ENCODE results near the gene GNAT3. TPM values are rescaled to one million over a fixed set of nuclear protein-coding genes. Genes with fewer than 3 reads are reported as not detected.

The GNAT3 gene
- total RNA-seq (not detected), polyA plus RNA-seq (not detected)

DNA sequence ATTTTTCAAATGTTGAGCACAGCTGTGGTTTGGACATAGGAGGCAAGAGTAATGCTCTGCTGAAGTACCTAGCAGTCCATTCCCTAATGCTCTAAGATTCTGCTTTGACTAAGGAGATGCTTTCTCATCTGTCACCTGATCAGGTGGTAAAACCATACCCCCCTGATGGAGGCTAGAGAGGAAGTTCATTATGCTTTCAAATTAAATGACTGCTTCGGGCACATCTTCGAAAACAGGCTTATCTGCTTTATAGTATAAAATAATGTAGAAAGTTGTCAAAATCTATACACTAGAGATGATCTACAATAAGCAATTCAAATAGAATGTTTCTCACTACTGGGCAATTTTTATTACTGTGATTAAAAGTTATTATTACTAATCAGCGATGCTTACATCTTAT lies at the start of gene GNAT3:
GNAT3 (minus strand) TSS at position 101 of the 400 bp plus-strand sequence. CDS start 138 bp downstream, outside the sequence.
- H3K9ac ChIP-seq (ENCODE audit: low read depth in 1 of 2, low read length in 2 of 2): no peak within 1 kb of the TSS
- H3K36me3 ChIP-seq (ENCODE audit: control insufficient read depth in 4 of 4, insufficient read depth in 3 of 4, low read depth in 1 of 4, low read length in 3 of 4): no peaks in the 10 kb centered on the region
- H3K4me3 ChIP-seq (ENCODE audit: low read depth in 1 of 3, low read length in 3 of 3): no peak within 1 kb of the TSS
- TF ChIP-seq TAF1 (conservative IDR thresholded peaks at IDR 0.05) (no peak), FOXA1 (IDR thresholded peaks at IDR 0.05) (no peak), RXRA (IDR thresholded peaks at IDR 0.05) (no peak), GABPA (IDR thresholded peaks at IDR 0.05 in 1 of 2, conservative IDR thresholded peaks at IDR 0.05 in 1 of 2) (no peak), JUND (IDR thresholded peaks at IDR 0.05) (no peak), RAD21 (IDR thresholded peaks at IDR 0.05) (no peak), SP1 (IDR thresholded peaks at IDR 0.05) (no peak), EGR1 (IDR thresholded peaks at IDR 0.05; ENCODE audit: low read depth in 2 of 2) (no peak), YY1 (IDR thresholded peaks at IDR 0.05) (no peak), FOXA2 (IDR thresholded peaks at IDR 0.05) (no peak), NR2F2 (IDR thresholded peaks at IDR 0.05) (no peak), HNF4A (conservative IDR thresholded peaks at IDR 0.05) (no peak)
- TF ChIP-seq, protein P1, sequence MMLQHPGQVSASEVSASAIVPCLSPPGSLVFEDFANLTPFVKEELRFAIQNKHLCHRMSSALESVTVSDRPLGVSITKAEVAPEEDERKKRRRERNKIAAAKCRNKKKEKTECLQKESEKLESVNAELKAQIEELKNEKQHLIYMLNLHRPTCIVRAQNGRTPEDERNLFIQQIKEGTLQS (IDR thresholded peaks at IDR 0.05): no peak
- TF ChIP-seq, protein P2, sequence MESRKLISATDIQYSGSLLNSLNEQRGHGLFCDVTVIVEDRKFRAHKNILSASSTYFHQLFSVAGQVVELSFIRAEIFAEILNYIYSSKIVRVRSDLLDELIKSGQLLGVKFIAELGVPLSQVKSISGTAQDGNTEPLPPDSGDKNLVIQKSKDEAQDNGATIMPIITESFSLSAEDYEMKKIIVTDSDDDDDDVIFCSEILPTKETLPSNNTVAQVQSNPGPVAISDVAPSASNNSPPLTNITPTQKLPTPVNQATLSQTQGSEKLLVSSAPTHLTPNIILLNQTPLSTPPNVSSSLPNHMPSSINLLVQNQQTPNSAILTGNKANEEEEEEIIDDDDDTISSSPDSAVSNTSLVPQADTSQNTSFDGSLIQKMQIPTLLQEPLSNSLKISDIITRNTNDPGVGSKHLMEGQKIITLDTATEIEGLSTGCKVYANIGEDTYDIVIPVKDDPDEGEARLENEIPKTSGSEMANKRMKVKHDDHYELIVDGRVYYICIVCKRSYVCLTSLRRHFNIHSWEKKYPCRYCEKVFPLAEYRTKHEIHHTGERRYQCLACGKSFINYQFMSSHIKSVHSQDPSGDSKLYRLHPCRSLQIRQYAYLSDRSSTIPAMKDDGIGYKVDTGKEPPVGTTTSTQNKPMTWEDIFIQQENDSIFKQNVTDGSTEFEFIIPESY (IDR thresholded peaks at IDR 0.05): no peak
- TF ChIP-seq, protein P3, sequence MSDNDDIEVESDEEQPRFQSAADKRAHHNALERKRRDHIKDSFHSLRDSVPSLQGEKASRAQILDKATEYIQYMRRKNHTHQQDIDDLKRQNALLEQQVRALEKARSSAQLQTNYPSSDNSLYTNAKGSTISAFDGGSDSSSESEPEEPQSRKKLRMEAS (IDR thresholded peaks at IDR 0.05): no peak
- TF ChIP-seq, protein P4, sequence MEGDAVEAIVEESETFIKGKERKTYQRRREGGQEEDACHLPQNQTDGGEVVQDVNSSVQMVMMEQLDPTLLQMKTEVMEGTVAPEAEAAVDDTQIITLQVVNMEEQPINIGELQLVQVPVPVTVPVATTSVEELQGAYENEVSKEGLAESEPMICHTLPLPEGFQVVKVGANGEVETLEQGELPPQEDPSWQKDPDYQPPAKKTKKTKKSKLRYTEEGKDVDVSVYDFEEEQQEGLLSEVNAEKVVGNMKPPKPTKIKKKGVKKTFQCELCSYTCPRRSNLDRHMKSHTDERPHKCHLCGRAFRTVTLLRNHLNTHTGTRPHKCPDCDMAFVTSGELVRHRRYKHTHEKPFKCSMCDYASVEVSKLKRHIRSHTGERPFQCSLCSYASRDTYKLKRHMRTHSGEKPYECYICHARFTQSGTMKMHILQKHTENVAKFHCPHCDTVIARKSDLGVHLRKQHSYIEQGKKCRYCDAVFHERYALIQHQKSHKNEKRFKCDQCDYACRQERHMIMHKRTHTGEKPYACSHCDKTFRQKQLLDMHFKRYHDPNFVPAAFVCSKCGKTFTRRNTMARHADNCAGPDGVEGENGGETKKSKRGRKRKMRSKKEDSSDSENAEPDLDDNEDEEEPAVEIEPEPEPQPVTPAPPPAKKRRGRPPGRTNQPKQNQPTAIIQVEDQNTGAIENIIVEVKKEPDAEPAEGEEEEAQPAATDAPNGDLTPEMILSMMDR (IDR thresholded peaks at IDR 0.05; ENCODE audit: low read depth, low read length, missing input control): no peak
- TF ChIP-seq, protein P5, sequence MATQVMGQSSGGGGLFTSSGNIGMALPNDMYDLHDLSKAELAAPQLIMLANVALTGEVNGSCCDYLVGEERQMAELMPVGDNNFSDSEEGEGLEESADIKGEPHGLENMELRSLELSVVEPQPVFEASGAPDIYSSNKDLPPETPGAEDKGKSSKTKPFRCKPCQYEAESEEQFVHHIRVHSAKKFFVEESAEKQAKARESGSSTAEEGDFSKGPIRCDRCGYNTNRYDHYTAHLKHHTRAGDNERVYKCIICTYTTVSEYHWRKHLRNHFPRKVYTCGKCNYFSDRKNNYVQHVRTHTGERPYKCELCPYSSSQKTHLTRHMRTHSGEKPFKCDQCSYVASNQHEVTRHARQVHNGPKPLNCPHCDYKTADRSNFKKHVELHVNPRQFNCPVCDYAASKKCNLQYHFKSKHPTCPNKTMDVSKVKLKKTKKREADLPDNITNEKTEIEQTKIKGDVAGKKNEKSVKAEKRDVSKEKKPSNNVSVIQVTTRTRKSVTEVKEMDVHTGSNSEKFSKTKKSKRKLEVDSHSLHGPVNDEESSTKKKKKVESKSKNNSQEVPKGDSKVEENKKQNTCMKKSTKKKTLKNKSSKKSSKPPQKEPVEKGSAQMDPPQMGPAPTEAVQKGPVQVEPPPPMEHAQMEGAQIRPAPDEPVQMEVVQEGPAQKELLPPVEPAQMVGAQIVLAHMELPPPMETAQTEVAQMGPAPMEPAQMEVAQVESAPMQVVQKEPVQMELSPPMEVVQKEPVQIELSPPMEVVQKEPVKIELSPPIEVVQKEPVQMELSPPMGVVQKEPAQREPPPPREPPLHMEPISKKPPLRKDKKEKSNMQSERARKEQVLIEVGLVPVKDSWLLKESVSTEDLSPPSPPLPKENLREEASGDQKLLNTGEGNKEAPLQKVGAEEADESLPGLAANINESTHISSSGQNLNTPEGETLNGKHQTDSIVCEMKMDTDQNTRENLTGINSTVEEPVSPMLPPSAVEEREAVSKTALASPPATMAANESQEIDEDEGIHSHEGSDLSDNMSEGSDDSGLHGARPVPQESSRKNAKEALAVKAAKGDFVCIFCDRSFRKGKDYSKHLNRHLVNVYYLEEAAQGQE (IDR thresholded peaks at IDR 0.05): no peak
- DNase-seq (ENCODE audit: low spot score): no peak
- H3K27ac ChIP-seq (ENCODE audit: low read depth in 1 of 2, low read length in 2 of 2): no peak within 1 kb of the TSS
- no peaks in the 10 kb centered on the region for H3K27me3 ChIP-seq (ENCODE audit: control insufficient read depth in 4 of 4, insufficient read depth in 4 of 4, low read length in 3 of 4)
- H3K9me3 ChIP-seq (ENCODE audit: control insufficient read depth in 4 of 4, low read length in 3 of 4): no peaks in the 10 kb centered on the region
- 92% methylated on average over 3 of the region's 3 CpGs for WGBS
- no peaks in the 10 kb centered on the region for H3K4me1 ChIP-seq (ENCODE audit: control insufficient read depth in 4 of 4, insufficient read depth in 4 of 4, low read length in 3 of 4)

All from liver (tissue), 9 donors.